ENCODE measurements around the gene WTAP.

DNA sequence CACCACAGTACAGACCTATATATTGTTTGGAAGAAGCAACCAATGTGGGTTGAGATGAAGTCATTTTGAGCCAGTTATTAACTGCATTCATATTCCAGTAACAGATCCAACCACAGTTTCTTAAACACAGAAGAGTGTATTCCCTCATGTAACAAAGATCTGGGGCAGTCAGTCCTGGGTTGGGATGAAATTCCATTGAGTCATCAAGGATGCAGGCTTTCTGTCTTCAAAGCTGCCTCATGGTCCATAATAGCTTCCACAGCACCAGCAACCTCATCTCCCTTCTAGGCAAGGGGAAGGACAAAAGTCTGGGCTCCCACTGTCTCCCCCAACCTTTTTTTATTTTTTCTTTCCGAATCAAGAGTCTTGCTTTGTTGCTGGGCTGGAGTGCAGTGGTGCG is 31.3 kb upstream of the WTAP start:
- TF ChIP-seq YY1 (IDR thresholded peaks at IDR 0.05; ENCODE audit: low read depth): no peak
- TF ChIP-seq, protein P1, sequence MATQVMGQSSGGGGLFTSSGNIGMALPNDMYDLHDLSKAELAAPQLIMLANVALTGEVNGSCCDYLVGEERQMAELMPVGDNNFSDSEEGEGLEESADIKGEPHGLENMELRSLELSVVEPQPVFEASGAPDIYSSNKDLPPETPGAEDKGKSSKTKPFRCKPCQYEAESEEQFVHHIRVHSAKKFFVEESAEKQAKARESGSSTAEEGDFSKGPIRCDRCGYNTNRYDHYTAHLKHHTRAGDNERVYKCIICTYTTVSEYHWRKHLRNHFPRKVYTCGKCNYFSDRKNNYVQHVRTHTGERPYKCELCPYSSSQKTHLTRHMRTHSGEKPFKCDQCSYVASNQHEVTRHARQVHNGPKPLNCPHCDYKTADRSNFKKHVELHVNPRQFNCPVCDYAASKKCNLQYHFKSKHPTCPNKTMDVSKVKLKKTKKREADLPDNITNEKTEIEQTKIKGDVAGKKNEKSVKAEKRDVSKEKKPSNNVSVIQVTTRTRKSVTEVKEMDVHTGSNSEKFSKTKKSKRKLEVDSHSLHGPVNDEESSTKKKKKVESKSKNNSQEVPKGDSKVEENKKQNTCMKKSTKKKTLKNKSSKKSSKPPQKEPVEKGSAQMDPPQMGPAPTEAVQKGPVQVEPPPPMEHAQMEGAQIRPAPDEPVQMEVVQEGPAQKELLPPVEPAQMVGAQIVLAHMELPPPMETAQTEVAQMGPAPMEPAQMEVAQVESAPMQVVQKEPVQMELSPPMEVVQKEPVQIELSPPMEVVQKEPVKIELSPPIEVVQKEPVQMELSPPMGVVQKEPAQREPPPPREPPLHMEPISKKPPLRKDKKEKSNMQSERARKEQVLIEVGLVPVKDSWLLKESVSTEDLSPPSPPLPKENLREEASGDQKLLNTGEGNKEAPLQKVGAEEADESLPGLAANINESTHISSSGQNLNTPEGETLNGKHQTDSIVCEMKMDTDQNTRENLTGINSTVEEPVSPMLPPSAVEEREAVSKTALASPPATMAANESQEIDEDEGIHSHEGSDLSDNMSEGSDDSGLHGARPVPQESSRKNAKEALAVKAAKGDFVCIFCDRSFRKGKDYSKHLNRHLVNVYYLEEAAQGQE (IDR thresholded peaks at IDR 0.05; ENCODE audit: low read depth): no peak
- TF ChIP-seq FOXM1 (IDR thresholded peaks at IDR 0.05; ENCODE audit: borderline replicate concordance, low read depth): no peak
